Skeletal muscle satellite cell (primary cell): Measurements from ENCODE around the gene CDA.

Source experiments
- H3K27me3 ChIP-seq: 2 replicates; pipeline ENCODE4 v1.7.0; 2013; ENCODE audit warnings: low read length; ENCODE audit not compliant: control insufficient read depth, insufficient read depth
- H3K36me3 ChIP-seq: 2 replicates; pipeline ENCODE4 v1.7.0; 2013; ENCODE audit warnings: mild to moderate bottlenecking, control low read depth, low read length; ENCODE audit not compliant: insufficient read depth
- H3K4me1 ChIP-seq: 2 replicates; pipeline ENCODE4 v1.7.0; 2013; ENCODE audit warnings: low read length; ENCODE audit not compliant: control insufficient read depth, insufficient read depth
- H3K4me2 ChIP-seq: 2 replicates; pipeline ENCODE4 v1.7.0; 2013; ENCODE audit warnings: mild to moderate bottlenecking, low read length
- H3K4me3 ChIP-seq: 2 replicates; pipeline ENCODE4 v1.7.0; 2013; ENCODE audit warnings: low read length
- H3K9ac ChIP-seq: 2 replicates; pipeline ENCODE4 v1.7.0; 2013; ENCODE audit warnings: mild to moderate bottlenecking, low read depth, low read length, moderate library complexity
- H3K9me3 ChIP-seq: replicated peaks from 2 replicates; pipeline ENCODE4 v1.7.0; 2013; ENCODE audit warnings: mild to moderate bottlenecking, control low read depth, low read length

CDA gene

DNA sequence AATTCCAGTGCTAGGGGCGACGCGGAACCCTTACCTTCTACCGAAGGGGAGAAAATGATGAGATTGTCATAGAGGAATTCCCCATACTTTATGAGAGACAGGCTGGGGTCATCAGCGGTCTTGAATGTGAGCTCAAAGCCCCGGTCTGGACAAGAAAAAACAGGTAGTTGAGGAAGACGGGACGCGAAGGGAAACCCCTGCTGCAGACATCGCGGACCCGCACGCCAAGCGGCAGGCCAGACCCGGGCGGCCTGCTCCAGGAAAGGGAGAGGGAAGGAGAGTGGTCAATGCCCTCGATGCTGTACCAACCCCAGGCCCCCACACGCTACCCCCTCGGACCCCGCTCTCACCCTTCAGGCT, 71.9 kb downstream of the CDA start:
- H3K4me1 ChIP-seq = peaks cover 22% of the 10 kb centered on the region
- no peaks in the 10 kb centered on the region for H3K9me3 ChIP-seq
- no peaks in the 10 kb centered on the region for H3K27me3 ChIP-seq
- peak overlapping the region; percentile 95 for H3K4me3 ChIP-seq
- H3K4me2 ChIP-seq = peak overlapping the region; percentile 94
- peaks cover 24% of the 10 kb centered on the region for H3K36me3 ChIP-seq
- H3K9ac ChIP-seq = peak overlapping the region; percentile 93

DNA sequence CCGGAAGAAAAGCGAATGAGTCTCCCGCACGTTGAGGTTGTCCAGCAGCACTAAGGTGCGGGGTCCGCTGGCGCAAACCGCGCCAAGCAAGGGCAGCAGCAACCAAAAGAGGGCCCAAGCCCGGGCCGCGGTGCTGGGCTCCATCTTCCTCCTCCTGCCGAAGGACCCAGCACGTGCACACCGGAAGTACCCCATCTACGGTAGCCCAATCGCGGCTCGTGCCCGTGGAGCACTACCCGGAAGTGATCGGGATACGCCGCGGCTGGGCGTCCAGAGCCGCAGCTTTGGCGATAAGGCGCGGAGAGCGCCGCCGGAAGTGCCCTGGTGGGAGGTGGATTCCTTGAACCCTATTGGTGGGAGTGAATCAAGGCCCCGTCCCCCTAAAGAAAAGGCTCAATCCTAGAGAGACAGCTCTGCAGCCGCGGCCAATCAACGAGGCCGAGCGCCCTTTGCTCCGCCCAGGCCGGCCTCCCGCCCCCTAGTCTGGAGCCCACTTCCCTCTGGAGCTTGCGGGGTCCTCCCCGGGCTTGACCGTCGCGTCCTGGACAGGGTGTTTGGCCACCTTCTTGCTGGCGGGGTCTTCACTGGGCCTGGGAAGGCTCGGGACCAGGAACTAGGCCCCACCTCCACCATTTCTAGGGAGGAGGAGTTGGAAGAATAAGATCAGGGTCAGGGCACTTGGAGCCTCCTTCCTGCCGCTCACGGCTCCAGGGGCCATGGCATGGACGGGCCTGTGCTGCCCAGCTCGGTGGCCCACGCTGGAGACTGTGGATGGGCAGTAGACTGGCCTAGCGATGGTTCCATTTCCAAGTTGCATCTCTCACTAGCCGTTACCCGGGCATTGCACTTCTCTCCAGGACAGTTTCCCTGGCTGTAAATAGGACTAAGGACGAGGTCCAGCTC, 72.6 kb downstream of the CDA start, which contains the start of gene DDOST:
Gene DDOST (minus strand): TSS at position 163 of the 903 bp plus-strand sequence. CDS start 19 bp downstream, at position 144.
- Histone ChIP-seq H3K4me1 (peaks cover 22% of the 10 kb centered on the region), H3K9me3 (no peaks in the 10 kb centered on the region), H3K9ac (peak within 1 kb of the TSS; percentile 93), H3K4me2 (peak within 1 kb of the TSS; percentile 94), H3K36me3 (peaks cover 18% of the 10 kb centered on the region), H3K4me3 (peak within 1 kb of the TSS; percentile 95), H3K27me3 (no peaks in the 10 kb centered on the region)

DNA sequence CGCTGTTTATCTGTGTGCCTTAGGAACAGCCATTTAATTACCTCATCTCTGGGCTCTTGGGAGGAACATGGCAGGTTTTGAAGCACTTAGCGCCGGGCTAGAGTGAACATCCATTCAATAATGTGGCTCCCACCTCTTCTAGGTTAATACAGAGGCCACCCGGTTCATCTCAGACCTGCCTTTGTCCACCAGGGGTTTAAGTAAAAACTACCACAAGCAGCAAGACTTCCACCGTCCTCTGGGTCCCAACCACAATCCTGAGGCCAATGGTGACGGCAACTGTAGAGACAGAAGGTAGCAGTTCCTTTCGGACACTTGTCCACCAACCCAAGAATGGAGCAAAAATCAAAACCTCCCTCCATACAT, 73.2 kb downstream of the CDA start:
- peak overlapping the region; percentile 94 for H3K4me2 ChIP-seq
- peak overlapping the region; percentile 95 for H3K4me3 ChIP-seq
- H3K9ac ChIP-seq = peak overlapping the region; percentile 93
- no peaks in the 10 kb centered on the region for H3K27me3 ChIP-seq
- H3K4me1 ChIP-seq = peaks cover 22% of the 10 kb centered on the region
- H3K36me3 ChIP-seq = peaks cover 11% of the 10 kb centered on the region
- H3K9me3 ChIP-seq = no peaks in the 10 kb centered on the region

DNA sequence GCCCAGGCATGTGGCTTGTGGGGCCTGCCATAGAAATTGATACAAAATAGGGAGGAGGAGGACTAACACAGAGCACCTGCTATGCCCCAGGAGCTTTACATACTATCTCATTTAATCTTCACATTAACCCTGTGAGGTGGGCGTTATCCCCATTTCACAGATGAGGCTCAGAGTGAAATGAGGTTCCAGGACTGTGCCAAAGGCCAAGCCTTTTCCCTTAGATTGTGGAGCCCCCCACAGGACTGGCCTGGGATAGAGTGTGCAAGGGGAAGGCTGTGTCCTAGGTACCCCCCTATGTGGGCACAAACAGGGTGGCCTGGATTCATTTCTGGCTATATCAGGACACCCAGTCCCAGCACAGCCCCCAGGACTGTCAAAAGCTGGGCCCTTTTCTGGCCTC, 74.5 kb downstream of the CDA start:
- no peaks in the 10 kb centered on the region for H3K9me3 ChIP-seq
- H3K9ac ChIP-seq = no peak overlapping the region
- H3K4me2 ChIP-seq = no peak overlapping the region
- H3K4me1 ChIP-seq = peaks cover 22% of the 10 kb centered on the region
- no peaks in the 10 kb centered on the region for H3K27me3 ChIP-seq
- no peak overlapping the region for H3K4me3 ChIP-seq
- H3K36me3 ChIP-seq = peaks cover 2% of the 10 kb centered on the region

DNA sequence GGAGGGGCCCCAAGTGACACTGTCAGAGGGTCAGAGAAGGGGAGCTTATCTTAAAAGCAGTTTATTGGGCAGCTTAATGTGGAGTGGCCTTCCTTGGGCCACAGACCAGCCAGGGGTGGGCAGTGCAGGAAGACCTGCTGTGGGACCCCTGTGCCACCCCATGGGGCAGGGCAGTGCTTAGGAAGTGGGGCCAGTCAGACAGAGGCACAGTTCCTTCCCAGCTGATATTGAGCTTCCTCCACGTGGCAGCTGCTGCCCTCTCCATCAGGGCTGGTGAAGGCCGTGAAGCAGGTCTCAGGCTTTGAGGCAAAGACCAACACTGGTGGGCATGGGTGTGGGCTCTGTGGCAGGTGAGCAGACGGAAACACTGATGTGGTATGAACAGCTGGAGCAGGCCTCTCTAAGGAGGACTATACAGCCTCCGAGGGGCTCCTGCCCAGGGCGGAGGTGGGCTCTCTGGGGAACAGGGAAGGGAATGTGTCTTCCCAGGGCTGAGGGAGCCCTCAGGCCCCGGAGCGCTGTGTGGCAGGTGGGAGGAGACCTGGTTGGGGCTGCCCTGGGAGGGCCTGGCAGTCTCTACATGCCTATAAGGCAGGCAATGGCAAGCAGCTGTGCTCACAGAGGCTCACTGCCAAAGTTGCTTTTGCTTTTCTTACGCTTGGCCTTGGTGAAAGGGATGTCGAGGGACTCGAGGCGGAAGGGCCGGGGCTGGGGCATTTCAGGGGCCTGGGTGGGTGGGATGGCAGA, 75.2 kb downstream of the CDA start:
- Histone ChIP-seq H3K9me3 (no peaks in the 10 kb centered on the region), H3K4me1 (peaks cover 22% of the 10 kb centered on the region), H3K9ac (no peak overlapping the region), H3K4me3 (no peak overlapping the region), H3K36me3 (no peaks in the 10 kb centered on the region), H3K4me2 (no peak overlapping the region), H3K27me3 (no peaks in the 10 kb centered on the region)

DNA sequence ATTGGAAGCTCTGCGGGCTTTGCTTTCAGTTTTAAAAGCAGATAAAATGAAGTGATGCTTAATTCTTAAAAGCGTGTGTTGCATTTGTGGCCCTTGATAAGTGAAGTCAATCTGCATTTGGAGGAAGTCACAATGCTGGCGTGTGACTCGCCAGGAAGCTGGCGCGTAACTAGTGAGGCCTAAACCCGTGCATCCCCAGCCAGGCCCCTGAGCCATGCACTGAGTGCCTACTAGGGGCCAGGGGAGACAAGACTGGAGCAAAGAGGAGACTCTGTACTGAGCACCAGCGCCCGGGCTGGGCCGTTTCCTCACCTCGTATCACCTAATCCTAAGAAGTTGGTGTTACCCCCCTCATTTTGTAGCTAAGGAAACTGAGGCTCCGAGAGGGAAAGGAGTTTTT, 76.8 kb downstream of the CDA start:
- Histone ChIP-seq H3K9me3 (no peaks in the 10 kb centered on the region), H3K4me3 (no peak overlapping the region), H3K36me3 (no peaks in the 10 kb centered on the region), H3K9ac (no peak overlapping the region), H3K4me1 (peaks cover 9% of the 10 kb centered on the region), H3K27me3 (no peaks in the 10 kb centered on the region), H3K4me2 (no peak overlapping the region)

DNA sequence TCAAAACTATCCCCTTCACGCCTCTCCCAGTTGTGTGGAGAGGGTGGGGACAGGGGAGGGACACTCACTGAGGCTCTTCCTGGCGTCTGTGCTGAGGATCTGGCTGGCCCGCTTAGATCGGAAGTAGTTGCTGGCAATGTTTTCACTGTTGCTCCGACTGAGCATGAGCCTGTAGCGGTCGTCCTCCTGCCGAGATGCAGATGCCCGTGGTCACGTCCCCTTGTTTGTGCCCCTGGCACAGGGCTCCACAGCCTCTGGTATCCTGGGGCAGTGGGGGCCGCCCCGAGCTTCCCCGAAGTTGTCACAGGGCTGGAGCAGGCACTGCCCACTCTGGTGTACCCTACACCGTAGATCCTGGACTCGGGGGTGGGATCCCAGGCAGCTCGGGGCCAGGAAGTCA, 77.2 kb downstream of the CDA start:
- no peak overlapping the region for H3K9ac ChIP-seq
- H3K27me3 ChIP-seq = no peaks in the 10 kb centered on the region
- H3K36me3 ChIP-seq = no peaks in the 10 kb centered on the region
- H3K9me3 ChIP-seq = no peaks in the 10 kb centered on the region
- no peak overlapping the region for H3K4me2 ChIP-seq
- H3K4me1 ChIP-seq = peaks cover 9% of the 10 kb centered on the region
- no peak overlapping the region for H3K4me3 ChIP-seq

DNA sequence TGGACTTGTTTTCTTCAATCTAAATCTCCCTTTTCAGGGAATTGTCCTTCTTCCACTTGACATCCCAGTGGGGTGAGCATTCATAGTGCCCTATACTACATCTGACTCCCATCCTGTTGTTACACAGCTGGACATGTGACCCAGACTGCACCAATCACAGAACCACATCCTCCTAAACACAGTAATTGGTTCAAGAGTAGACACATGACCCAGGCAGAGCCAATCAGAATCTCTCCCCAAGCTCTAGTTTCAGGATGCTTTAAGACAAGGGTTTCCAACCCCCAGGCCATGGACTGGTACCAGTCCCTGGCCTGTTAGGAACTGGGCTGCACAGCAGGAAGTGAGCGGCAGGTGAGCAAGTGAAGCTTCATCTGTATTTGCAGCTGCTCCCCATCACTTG, 77.9 kb downstream of the CDA start:
- H3K9me3 ChIP-seq = no peaks in the 10 kb centered on the region
- H3K4me1 ChIP-seq = peaks cover 8% of the 10 kb centered on the region
- no peaks in the 10 kb centered on the region for H3K27me3 ChIP-seq
- H3K9ac ChIP-seq = no peak overlapping the region
- no peak overlapping the region for H3K4me3 ChIP-seq
- no peak overlapping the region for H3K4me2 ChIP-seq
- H3K36me3 ChIP-seq = no peaks in the 10 kb centered on the region
